ENCODE results near the gene RPS19. TPM values are rescaled to one million over a fixed set of nuclear protein-coding genes. Genes with fewer than 3 reads are reported as not detected.
"Not testable (repeated sequence)": the region's sequence is repeated elsewhere in the genome, so short reads cannot be mapped to it uniquely, and the experiment has no call there.

The RPS19 gene
- total RNA-seq, 4 donors from 2014 or later = 363 to 861 (median 619) TPM

DNA sequence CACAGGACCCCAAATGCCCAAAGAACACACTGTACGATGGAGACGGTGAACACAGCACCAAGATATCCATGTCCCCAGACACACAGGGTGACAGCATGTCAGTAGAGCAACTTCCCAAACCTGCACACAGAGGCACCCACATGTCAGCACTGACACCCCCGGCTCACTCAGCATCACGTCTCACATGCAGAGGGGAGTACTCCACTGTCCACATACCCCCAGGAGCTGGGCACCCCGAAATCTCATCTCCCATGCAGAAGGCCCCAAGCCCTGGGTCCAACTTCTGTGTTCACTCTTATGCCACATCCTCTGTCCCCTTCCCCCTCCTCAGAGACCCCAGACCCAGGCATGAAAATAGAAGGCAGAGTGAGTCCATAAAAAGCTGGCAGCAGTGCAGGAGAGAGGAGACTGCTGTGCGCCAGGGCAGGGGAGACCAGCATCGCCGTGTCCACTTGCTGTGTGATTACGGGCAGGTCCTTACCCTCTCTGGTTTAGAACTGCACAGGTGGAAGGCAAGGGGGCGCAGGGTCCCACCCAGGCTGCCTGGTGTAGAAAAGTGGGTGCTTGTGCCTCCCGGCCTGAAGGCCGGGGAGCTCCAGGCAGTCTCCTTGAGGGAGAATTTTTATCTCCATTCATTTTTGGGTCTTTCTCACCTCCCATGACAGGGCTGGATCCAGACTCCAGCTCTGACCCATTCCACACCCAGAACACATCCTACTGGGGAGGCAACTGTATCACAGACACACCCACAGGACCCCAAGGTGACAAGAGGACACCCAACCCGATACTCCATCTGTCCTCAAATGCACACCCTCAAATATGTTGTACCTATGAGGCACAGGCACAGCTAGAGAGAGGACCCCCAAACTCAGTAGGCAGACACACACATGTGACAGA is 51.2 kb downstream of the RPS19 start:
- TF ChIP-seq POLR2A (IDR thresholded peaks at IDR 0.05) = no peak
- TF ChIP-seq, protein P1, sequence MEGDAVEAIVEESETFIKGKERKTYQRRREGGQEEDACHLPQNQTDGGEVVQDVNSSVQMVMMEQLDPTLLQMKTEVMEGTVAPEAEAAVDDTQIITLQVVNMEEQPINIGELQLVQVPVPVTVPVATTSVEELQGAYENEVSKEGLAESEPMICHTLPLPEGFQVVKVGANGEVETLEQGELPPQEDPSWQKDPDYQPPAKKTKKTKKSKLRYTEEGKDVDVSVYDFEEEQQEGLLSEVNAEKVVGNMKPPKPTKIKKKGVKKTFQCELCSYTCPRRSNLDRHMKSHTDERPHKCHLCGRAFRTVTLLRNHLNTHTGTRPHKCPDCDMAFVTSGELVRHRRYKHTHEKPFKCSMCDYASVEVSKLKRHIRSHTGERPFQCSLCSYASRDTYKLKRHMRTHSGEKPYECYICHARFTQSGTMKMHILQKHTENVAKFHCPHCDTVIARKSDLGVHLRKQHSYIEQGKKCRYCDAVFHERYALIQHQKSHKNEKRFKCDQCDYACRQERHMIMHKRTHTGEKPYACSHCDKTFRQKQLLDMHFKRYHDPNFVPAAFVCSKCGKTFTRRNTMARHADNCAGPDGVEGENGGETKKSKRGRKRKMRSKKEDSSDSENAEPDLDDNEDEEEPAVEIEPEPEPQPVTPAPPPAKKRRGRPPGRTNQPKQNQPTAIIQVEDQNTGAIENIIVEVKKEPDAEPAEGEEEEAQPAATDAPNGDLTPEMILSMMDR (IDR thresholded peaks at IDR 0.05) = no peak
- Histone ChIP-seq H3K36me3 (peaks cover 0 to 14% (median 0%) of the 10 kb centered on the region in 3 donors), H3K27ac (no peak overlapping the region), H3K27me3 (peaks cover 0 to 34% of the 10 kb centered on the region in 2 donors), H3K9me3 (no peaks in the 10 kb centered on the region), H3K4me1 (peaks cover 0 to 35% (median 18%) of the 10 kb centered on the region in 4 donors), H3K4me3 (no peak overlapping the region)
- no peak for DNase-seq

DNA sequence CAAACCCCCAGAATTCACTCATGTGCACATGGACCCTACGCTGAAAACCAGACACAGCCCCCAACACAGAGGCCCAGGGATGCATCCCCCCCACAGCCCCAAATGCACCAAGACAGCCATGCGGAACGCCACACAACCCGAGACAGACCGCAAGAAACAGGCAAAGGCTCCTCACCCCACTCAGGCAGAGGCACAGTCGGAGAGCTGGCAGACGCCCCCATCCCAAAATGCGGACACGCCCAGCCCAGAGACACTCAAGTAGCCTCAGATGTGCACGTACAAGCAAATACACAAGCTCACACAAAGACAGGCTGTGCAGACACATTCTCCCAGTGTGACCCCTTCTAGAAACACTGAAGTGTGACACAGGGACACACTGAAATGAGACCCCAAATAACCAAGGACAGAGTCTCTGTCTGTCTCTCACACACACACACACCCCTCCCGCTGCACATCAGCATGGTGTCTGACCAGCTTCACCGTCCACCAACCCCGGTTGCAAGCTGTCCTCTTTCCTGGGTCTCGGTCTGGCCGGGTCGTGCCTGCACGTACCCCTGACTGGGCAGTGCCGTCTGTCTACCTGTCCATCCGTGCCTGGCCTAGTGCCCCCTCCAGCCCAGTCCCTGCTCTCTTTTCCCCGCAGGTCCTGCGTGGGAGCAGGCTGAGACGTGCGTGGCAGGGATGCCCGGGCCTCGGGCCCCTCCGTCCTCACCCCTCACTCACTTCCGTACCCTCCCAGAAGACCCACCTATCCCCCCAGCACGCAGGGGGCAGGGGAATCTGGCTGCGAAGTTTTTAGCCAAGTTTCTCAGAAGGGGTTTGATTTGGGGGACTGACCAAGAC is 52.1 kb downstream of the RPS19 start:
- Histone ChIP-seq H3K27me3 (peaks cover 0 to 34% of the 10 kb centered on the region in 2 donors), H3K4me3 (peak overlapping the region in 1 of 4 donors; percentile 6), H3K9me3 (no peaks in the 10 kb centered on the region), H3K4me1 (peaks cover 0 to 35% (median 18%) of the 10 kb centered on the region in 4 donors), H3K27ac (no peak overlapping the region), H3K36me3 (peaks cover 0 to 5% (median 0%) of the 10 kb centered on the region in 3 donors)
- DNase-seq = no peak
- TF ChIP-seq, protein P1 (IDR thresholded peaks at IDR 0.05) = no peak
- no peak for TF ChIP-seq POLR2A (IDR thresholded peaks at IDR 0.05)

DNA sequence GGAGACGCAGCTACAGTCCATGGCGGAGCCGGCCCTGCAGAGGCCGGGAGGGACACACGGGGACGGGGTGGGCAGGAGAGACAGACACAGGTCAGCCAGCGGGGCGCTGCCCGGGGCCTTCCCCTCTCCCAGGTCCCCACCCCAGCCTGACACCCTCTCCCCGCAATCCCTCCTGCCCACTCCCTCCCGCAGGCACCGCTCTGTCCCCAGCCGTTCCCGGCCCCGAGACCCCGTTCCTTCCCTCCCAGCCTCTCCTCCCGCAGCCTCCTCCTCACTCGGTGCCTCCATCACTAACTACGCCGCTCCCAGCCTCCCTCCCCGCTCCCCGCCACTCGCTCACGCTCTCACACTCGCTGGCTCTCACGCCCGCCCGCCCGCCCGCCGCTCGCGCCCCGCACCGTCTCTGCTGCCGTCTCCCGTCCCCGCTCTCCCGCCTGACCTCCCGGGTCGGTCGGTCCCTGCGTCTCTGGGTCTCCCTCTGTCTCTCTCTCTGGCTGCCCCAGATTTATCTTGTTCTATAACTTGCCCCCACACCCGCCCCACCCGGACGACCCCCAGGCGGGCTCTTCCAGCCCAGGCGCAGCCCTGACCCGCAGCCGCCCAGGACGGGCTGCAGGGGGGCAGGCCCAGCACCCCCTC is 53.0 kb downstream of the RPS19 start:
- peak overlapping the region in 1 of 4 donors; percentile 20 for H3K4me3 ChIP-seq
- peaks cover 0 to 35% (median 18%) of the 10 kb centered on the region in 4 donors for H3K4me1 ChIP-seq
- no peaks in the 10 kb centered on the region for H3K9me3 ChIP-seq
- DNase-seq = no peak
- peaks cover 0 to 34% of the 10 kb centered on the region in 2 donors for H3K27me3 ChIP-seq
- no peaks in the 10 kb centered on the region for H3K36me3 ChIP-seq
- TF ChIP-seq POLR2A (IDR thresholded peaks at IDR 0.05) = no peak
- TF ChIP-seq, protein P1 (IDR thresholded peaks at IDR 0.05) = no peak
- H3K27ac ChIP-seq = no peak overlapping the region

GRCh38 chr19:41913538-41914423 is 53.7 kb downstream of the RPS19 start:
- no peak overlapping the region for H3K27ac ChIP-seq
- no peak for DNase-seq
- no peaks in the 10 kb centered on the region for H3K36me3 ChIP-seq
- H3K27me3 ChIP-seq = peaks cover 0 to 34% of the 10 kb centered on the region in 2 donors
- peak overlapping the region in 1 of 4 donors; percentile 20 for H3K4me3 ChIP-seq
- no peak for TF ChIP-seq POLR2A (IDR thresholded peaks at IDR 0.05)
- H3K4me1 ChIP-seq = peaks cover 0 to 35% (median 18%) of the 10 kb centered on the region in 4 donors
- H3K9me3 ChIP-seq = no peaks in the 10 kb centered on the region

- DNase-seq, H3K4me3 ChIP-seq, H3K36me3 ChIP-seq, H3K9me3 ChIP-seq, H3K27ac ChIP-seq: not testable (repeated sequence)
- H3K27me3 ChIP-seq = peaks cover 0 to 34% of the 10 kb centered on the region in 2 donors
- H3K4me1 ChIP-seq = peaks cover 0 to 35% (median 18%) of the 10 kb centered on the region in 4 donors
Measured at GRCh38 chr19:41914424-41914834, 54.4 kb downstream of the RPS19 start.
